Measurements from ENCODE around the gene IPP. TPM values are rescaled to one million over a fixed set of nuclear protein-coding genes. Genes with fewer than 3 reads are reported as not detected.
"Not testable (repeated sequence)": the region's sequence is repeated elsewhere in the genome, so short reads cannot be mapped to it uniquely, and the experiment has no call there.

Gene IPP
- total RNA-seq, 3 donors from 2014 or later, result 18.4 to 21.1 (median 19.2) TPM

DNA sequence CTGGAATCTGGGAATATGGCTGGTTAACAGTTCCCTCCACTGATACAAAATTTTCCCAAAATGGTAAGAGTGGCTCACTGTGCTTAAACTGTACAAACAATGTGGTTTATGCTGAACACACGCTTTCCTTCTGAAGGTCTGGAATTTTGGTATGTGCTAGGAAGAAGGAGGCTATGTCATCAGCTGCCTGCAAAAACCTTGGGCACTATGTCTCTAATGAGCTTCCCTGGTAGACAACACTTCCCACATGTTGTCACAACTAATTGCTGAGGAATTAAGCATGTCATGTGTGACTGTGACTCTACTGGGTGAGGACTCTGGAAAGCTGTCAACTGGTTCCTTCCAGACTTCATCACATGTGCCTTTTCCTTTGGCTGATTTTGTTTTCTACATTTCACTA lies 29.2 kb downstream of the IPP start:
- no peaks in the 10 kb centered on the region for H3K9me3 ChIP-seq
- ATAC-seq, result no peak
- no peaks in the 10 kb centered on the region for H3K36me3 ChIP-seq (ENCODE audit: low read depth)
- no peaks in the 10 kb centered on the region for H3K4me1 ChIP-seq (ENCODE audit: low read depth)
- TF ChIP-seq, protein P1, sequence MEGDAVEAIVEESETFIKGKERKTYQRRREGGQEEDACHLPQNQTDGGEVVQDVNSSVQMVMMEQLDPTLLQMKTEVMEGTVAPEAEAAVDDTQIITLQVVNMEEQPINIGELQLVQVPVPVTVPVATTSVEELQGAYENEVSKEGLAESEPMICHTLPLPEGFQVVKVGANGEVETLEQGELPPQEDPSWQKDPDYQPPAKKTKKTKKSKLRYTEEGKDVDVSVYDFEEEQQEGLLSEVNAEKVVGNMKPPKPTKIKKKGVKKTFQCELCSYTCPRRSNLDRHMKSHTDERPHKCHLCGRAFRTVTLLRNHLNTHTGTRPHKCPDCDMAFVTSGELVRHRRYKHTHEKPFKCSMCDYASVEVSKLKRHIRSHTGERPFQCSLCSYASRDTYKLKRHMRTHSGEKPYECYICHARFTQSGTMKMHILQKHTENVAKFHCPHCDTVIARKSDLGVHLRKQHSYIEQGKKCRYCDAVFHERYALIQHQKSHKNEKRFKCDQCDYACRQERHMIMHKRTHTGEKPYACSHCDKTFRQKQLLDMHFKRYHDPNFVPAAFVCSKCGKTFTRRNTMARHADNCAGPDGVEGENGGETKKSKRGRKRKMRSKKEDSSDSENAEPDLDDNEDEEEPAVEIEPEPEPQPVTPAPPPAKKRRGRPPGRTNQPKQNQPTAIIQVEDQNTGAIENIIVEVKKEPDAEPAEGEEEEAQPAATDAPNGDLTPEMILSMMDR (IDR thresholded peaks at IDR 0.05), result no peak
- intact Hi-C loops (cut with DNase I, micrococcal nuclease), result no loop called here
- H3K4me3 ChIP-seq, result no peak overlapping the region
- no peak for DNase-seq

DNA sequence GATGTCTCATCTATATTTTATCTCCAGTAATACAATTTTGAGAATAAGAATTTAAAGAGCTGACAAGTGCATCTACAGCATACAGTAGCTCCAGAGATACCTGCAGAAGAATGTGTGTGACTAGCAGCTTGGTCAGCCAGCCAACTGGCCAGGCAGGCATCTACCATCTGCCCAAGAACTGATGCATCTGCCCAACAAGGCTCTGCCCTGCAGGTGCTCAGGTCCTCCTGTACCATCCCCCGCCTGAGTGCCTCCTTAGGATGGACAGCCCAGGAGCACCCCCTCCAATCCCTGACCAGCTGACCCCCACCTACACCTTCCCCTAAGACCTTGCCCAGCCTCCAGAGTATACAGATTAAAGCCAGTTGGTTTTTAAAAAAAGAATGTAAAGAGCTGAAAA lies 32.2 kb downstream of the IPP start:
- intact Hi-C loops (cut with DNase I, micrococcal nuclease), result no loop called here
- Histone ChIP-seq H3K36me3 (ENCODE audit: low read depth) (no peaks in the 10 kb centered on the region), H3K4me3 (no peak overlapping the region), H3K9me3 (no peaks in the 10 kb centered on the region), H3K4me1 (ENCODE audit: low read depth) (no peaks in the 10 kb centered on the region)
- TF ChIP-seq, protein P1 (IDR thresholded peaks at IDR 0.05), result no peak
- ATAC-seq, result no peak
- DNase-seq, result no peak

DNA sequence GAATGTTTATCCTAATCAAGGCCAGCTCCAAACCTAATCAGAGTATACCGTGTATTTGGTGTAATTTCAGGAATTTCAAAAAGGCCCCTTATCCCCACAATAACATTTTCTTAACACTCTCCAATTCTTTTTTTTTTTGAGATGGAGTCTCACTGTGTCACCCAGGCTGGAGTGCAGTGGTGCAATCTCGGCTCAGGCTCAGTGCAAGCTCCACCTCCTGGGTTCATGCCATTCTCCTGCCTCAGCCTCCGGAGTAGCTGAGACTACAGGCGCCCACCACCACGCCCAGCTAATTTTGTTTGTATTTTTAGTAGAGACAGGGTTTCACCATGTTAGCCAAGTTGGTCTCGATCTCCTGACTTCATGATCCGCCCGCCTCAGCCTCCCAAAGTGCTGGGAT lies 33.1 kb downstream of the IPP start:
- intact Hi-C loops (cut with DNase I, micrococcal nuclease); H3K9me3 ChIP-seq; H3K36me3 ChIP-seq (ENCODE audit: low read depth); ATAC-seq; H3K4me1 ChIP-seq (ENCODE audit: low read depth); H3K4me3 ChIP-seq; DNase-seq: not testable (repeated sequence)

DNA sequence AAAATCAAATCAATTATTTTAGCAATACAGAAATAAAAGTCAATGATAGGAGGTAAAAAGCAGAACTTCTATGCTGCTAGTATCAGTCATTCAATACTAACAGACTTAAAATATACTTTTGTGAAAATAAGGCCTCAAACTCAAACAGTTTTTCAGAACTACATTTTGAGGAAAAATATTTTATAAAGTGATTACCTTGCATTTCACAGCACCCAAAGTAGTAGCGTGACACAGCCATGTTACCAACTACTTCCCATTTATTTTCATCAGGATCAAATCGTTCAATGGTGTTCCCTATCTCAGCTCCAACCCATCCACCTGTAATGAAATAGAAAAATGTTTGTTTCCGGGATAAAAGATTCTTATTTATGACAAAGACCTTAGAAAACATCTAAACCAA lies 33.8 kb downstream of the IPP start:
- DNase-seq (no peak), ATAC-seq (no peak)
- Histone ChIP-seq H3K9me3 (no peaks in the 10 kb centered on the region), H3K4me1 (ENCODE audit: low read depth) (no peaks in the 10 kb centered on the region), H3K4me3 (no peak overlapping the region), H3K36me3 (ENCODE audit: low read depth) (no peaks in the 10 kb centered on the region)
- intact Hi-C loops (cut with DNase I, micrococcal nuclease), result no loop called here
- TF ChIP-seq, protein P1 (IDR thresholded peaks at IDR 0.05), result no peak

DNA sequence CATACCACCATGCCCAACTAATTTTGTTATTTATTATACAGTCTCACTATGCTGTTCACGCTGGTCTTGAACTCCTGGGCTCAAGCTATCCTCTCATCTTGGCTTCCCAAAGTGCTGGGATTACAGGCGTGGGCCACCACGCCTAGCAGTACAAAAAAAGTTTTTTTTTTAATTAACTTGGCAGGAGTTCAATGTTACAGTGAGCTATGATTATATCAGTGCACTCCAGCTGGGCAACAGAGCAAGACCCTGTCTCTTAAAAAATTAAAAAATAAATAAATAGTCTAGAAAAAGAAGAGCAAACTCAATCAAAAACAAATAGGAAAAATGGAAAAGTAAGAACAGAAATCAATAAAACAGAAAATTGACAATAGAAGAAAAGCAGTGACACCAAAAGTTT lies 36.7 kb downstream of the IPP start:
- no peaks in the 10 kb centered on the region for H3K36me3 ChIP-seq (ENCODE audit: low read depth)
- H3K4me1 ChIP-seq (ENCODE audit: low read depth), result no peaks in the 10 kb centered on the region
- ATAC-seq, result no peak
- no peak for DNase-seq
- H3K4me3 ChIP-seq, result no peak overlapping the region
- H3K9me3 ChIP-seq, result no peaks in the 10 kb centered on the region
- TF ChIP-seq, protein P1 (IDR thresholded peaks at IDR 0.05), result no peak
- intact Hi-C loops (cut with DNase I, micrococcal nuclease), result no loop called here

DNA sequence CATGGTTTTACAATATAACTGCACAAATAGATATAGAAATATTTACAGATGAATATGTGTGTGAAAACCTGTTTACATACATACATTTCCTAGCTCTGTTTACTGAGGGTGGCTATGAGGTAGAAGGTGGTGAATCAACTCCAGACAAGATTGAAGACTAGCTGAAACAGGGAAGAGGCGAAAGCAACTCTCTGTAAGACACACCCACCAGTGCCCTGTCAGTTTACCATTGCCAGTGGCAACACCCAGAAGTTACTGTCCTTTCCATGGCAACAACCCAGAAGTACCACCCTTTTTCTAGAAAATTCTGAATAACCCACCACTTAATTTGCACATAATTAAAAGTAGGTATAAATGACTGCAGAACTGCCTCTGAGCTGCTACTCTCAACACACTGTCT lies 45.8 kb downstream of the IPP start:
- intact Hi-C loops (cut with DNase I, micrococcal nuclease), result no loop called here
- DNase-seq (no peak), ATAC-seq (peak; percentile 36)
- Histone ChIP-seq H3K4me1 (ENCODE audit: low read depth) (no peaks in the 10 kb centered on the region), H3K4me3 (no peak overlapping the region), H3K9me3 (no peaks in the 10 kb centered on the region), H3K36me3 (ENCODE audit: low read depth) (no peaks in the 10 kb centered on the region)
- TF ChIP-seq, protein P1 (IDR thresholded peaks at IDR 0.05), result no peak

Measured in mucosa of descending colon (tissue), 3 donors.